ENCODE results near the gene NCOA5. TPM values are rescaled to one million over a fixed set of nuclear protein-coding genes. Genes with fewer than 3 reads are reported as not detected.
"Not testable (repeated sequence)": the region's sequence is repeated elsewhere in the genome, so short reads cannot be mapped to it uniquely, and the experiment has no call there.

Gene NCOA5
- total RNA-seq, 4 donors from 2014 or later, result 14.7 to 21.5 (median 19.0) TPM

- ATAC-seq (no peak), DNase-seq (no peak)
- Histone ChIP-seq H3K4me3 (no peak overlapping the region), H3K9me3 (no peaks in the 10 kb centered on the region), H3K27ac (no peak overlapping the region), H3K27me3 (peaks cover 34 to 57% (median 49%) of the 10 kb centered on the region in 3 donors), H3K36me3 (no peaks in the 10 kb centered on the region), H3K4me1 (no peaks in the 10 kb centered on the region)
- in situ Hi-C loops (cut with MboI; ENCODE audit: low sequenced_read_pairs in 4 of 4) (no loop called here), intact Hi-C loops (cut with DNase I; ENCODE audit: low total_unique reads) (no loop called here)
- no peak for TF ChIP-seq POLR2A (IDR thresholded peaks at IDR 0.05)
- TF ChIP-seq CTCF (IDR thresholded peaks at IDR 0.05 in 4 of 5, conservative IDR thresholded peaks at IDR 0.05 in 1 of 5), result no peak
These were observed 12.2 kb upstream of the NCOA5 start for GRCh38 chr20:46101957-46102356.

GRCh38 chr20:46100988-46101387 is 11.2 kb upstream of the NCOA5 start:
- H3K27ac ChIP-seq, result no peak overlapping the region
- H3K4me3 ChIP-seq, result no peak overlapping the region
- in situ Hi-C loops (cut with MboI; ENCODE audit: low sequenced_read_pairs in 4 of 4) (no loop called here), intact Hi-C loops (cut with DNase I; ENCODE audit: low total_unique reads) (no loop called here)
- no peaks in the 10 kb centered on the region for H3K4me1 ChIP-seq
- ATAC-seq (no peak), DNase-seq (no peak)
- peaks cover 34 to 50% (median 43%) of the 10 kb centered on the region in 3 donors for H3K27me3 ChIP-seq
- no peaks in the 10 kb centered on the region for H3K9me3 ChIP-seq
- TF ChIP-seq CTCF (IDR thresholded peaks at IDR 0.05 in 4 of 5, conservative IDR thresholded peaks at IDR 0.05 in 1 of 5) (no peak), POLR2A (IDR thresholded peaks at IDR 0.05) (no peak)
- no peaks in the 10 kb centered on the region for H3K36me3 ChIP-seq

GRCh38 chr20:46100444-46100843 is 10.7 kb upstream of the NCOA5 start:
- in situ Hi-C loops (cut with MboI; ENCODE audit: low sequenced_read_pairs in 4 of 4); H3K4me3 ChIP-seq; intact Hi-C loops (cut with DNase I; ENCODE audit: low total_unique reads); H3K36me3 ChIP-seq; H3K9me3 ChIP-seq; H3K4me1 ChIP-seq; H3K27ac ChIP-seq; ATAC-seq; DNase-seq: not testable (repeated sequence)
- H3K27me3 ChIP-seq, result peaks cover 34 to 50% (median 42%) of the 10 kb centered on the region in 3 donors

- in situ Hi-C loops (cut with MboI; ENCODE audit: low sequenced_read_pairs in 4 of 4), result loop anchor here in 3 of 4 donors (25.0 kb wide), 1 partner anchor 287 kb away; the partner anchor contains the start of gene UBE2C (in 3 of the 3)
- intact Hi-C loops (cut with DNase I; ENCODE audit: low total_unique reads), result no loop called here
- DNase-seq (no peak), ATAC-seq (no peak)
- H3K27me3 ChIP-seq, result peaks cover 34 to 50% (median 42%) of the 10 kb centered on the region in 3 donors
- no peaks in the 10 kb centered on the region for H3K9me3 ChIP-seq
- no peak overlapping the region for H3K27ac ChIP-seq
- TF ChIP-seq CTCF (IDR thresholded peaks at IDR 0.05 in 4 of 5, conservative IDR thresholded peaks at IDR 0.05 in 1 of 5), result peak in 2 of 5 experiments; percentile 12 to 25
- no peak for TF ChIP-seq POLR2A (IDR thresholded peaks at IDR 0.05)
- H3K4me1 ChIP-seq, result no peaks in the 10 kb centered on the region
- H3K36me3 ChIP-seq, result no peaks in the 10 kb centered on the region
- no peak overlapping the region for H3K4me3 ChIP-seq
These were observed 9.9 kb upstream of the NCOA5 start for GRCh38 chr20:46099491-46100287.

- in situ Hi-C loops (cut with MboI; ENCODE audit: low sequenced_read_pairs in 4 of 4) (loop anchor here in 3 of 4 donors (25.0 kb wide), 1 partner anchor 281 kb away; the partner anchor contains the start of gene UBE2C (in 3 of the 3)), intact Hi-C loops (cut with DNase I; ENCODE audit: low total_unique reads) (no loop called here)
- H3K36me3 ChIP-seq, result no peaks in the 10 kb centered on the region
- peaks cover 0 to 3% (median 2%) of the 10 kb centered on the region in 3 donors for H3K27me3 ChIP-seq
- H3K4me1 ChIP-seq, result peaks cover 8 to 11% of the 10 kb centered on the region in 2 donors
- H3K27ac ChIP-seq, result no peak overlapping the region
- no peaks in the 10 kb centered on the region for H3K9me3 ChIP-seq
- no peak for ATAC-seq
- no peak overlapping the region for H3K4me3 ChIP-seq
- TF ChIP-seq CTCF (IDR thresholded peaks at IDR 0.05 in 4 of 5, conservative IDR thresholded peaks at IDR 0.05 in 1 of 5), result no peak
- TF ChIP-seq POLR2A (IDR thresholded peaks at IDR 0.05), result no peak
- no peak for DNase-seq
These were observed 3.8 kb upstream of the NCOA5 start for GRCh38 chr20:46093531-46093930.

- DNase-seq; H3K36me3 ChIP-seq; H3K27me3 ChIP-seq; H3K4me3 ChIP-seq; intact Hi-C loops (cut with DNase I; ENCODE audit: low total_unique reads); H3K27ac ChIP-seq; ATAC-seq; H3K9me3 ChIP-seq: not testable (repeated sequence)
- H3K4me1 ChIP-seq, result peaks cover 25 to 27% of the 10 kb centered on the region in 2 donors
- in situ Hi-C loops (cut with MboI; ENCODE audit: low sequenced_read_pairs in 4 of 4), result loop anchor here in 3 of 4 donors (25.0 kb wide), 1 partner anchor 280 kb away; the partner anchor contains the start of gene UBE2C (in 3 of the 3)
These were observed 2.1 kb upstream of the NCOA5 start for GRCh38 chr20:46091622-46092535.
